AG09309 (cell line): Measurements from ENCODE around the gene CPSF7.

ENCODE experiments used
- DNase-seq: peaks from one replicate; pipeline ENCODE4 v3.0.0-alpha.2; 2010; ENCODE audit warnings: low read depth
- H3K4me3 ChIP-seq: 2 replicates; pipeline ENCODE4 v1.5.1; 2011; ENCODE audit warnings: mild to moderate bottlenecking, low read depth, low read length, moderate library complexity; ENCODE audit not compliant: control insufficient read depth
- TF ChIP-seq, protein P1 (sequence below): IDR thresholded peaks from 2 replicates; pipeline ENCODE4 v1.5.1; 2011; ENCODE audit warnings: mild to moderate bottlenecking, low read depth, low read length, inconsistent platforms; ENCODE audit not compliant: insufficient read depth, control insufficient read depth; ENCODE audit errors: missing control alignments

The CPSF7 gene

DNA sequence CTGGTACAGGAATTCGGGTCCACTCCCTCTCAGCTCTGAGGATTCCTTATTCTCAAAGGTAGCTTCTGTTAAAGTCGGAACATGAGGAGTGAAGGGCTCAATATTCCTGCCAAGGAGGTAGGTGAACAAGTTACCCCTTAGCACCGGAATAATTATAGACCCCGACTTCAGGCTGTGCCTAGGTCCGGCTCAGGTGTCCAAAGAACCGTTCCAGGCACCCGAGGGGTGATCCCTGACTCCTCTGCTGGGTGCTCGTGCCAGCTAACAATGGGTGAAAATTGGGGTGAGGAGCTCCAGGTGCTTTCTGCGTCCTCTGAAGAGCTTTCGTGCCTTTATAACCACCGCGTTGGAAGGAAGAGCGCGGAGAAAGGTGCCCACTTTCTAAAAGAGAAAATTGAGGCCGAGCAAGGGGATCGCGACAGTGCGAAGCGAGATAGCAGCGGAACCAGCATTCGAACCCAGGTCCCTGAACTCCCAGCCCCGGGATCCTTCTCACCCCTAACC is 68.5 kb downstream of the CPSF7 start:
- DNase-seq: no peak
- peak overlapping the region; percentile 80 for H3K4me3 ChIP-seq
- TF ChIP-seq, protein P1, sequence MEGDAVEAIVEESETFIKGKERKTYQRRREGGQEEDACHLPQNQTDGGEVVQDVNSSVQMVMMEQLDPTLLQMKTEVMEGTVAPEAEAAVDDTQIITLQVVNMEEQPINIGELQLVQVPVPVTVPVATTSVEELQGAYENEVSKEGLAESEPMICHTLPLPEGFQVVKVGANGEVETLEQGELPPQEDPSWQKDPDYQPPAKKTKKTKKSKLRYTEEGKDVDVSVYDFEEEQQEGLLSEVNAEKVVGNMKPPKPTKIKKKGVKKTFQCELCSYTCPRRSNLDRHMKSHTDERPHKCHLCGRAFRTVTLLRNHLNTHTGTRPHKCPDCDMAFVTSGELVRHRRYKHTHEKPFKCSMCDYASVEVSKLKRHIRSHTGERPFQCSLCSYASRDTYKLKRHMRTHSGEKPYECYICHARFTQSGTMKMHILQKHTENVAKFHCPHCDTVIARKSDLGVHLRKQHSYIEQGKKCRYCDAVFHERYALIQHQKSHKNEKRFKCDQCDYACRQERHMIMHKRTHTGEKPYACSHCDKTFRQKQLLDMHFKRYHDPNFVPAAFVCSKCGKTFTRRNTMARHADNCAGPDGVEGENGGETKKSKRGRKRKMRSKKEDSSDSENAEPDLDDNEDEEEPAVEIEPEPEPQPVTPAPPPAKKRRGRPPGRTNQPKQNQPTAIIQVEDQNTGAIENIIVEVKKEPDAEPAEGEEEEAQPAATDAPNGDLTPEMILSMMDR: no peak

DNA sequence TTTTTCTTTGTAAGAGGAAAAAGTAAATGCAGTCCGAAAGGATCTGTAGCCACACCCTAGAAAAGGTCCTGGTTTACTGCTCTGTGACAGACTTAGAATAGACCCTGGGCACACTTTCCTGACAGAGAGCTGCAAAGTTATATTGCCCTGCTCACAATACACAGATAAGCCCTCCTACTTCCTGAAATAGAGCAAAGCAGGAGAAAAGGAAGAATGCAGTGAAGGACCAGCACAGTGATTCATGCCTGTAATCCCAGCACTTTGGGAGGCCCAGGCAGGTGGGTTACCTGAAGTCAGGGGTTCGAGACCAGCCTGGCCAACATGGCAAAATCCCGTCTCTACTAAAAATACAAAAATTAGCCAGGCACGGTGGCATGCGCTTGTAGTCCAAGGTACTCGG is 70.3 kb downstream of the CPSF7 start:
- DNase-seq: no peak
- TF ChIP-seq, protein P1: no peak
- no peak overlapping the region for H3K4me3 ChIP-seq

DNA sequence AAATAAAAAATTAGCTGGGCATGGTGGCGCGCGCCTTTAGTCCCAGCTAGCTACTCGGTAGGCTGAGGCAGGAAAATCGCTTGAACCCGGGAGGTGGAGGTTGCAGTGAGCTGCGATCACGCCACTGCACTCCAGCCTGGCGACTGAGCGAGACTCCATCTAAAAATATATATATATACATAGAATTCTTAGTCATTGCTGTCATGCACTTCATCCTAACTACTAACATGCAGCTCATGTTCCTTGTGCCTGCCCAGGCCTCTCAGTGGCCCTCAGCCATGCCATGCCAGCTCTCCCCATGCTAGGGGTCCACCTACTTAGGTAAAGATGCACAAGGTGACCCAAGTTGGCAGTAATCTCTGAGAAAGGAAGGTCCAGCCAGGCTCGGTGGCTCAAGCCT is 71.2 kb downstream of the CPSF7 start:
- no peak for DNase-seq
- TF ChIP-seq, protein P1: no peak
- H3K4me3 ChIP-seq: no peak overlapping the region

DNA sequence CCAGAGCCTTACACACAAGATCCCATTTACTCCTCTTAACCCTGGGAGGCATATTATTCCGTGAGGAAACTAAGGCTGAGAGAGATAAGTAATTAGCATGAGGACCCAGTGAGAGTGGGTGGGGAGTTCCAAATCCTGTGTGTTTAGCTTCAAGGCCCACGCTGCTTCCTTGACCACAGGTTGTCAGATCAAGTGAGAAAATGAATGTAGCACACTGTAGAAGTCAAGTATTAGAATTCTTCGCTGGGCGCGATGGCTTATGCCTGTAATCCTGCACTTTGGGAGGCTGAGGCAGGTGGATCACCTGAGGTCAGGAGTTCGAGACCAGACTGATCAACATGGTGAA is 71.9 kb downstream of the CPSF7 start:
- no peak for DNase-seq
- TF ChIP-seq, protein P1: no peak
- no peak overlapping the region for H3K4me3 ChIP-seq

DNA sequence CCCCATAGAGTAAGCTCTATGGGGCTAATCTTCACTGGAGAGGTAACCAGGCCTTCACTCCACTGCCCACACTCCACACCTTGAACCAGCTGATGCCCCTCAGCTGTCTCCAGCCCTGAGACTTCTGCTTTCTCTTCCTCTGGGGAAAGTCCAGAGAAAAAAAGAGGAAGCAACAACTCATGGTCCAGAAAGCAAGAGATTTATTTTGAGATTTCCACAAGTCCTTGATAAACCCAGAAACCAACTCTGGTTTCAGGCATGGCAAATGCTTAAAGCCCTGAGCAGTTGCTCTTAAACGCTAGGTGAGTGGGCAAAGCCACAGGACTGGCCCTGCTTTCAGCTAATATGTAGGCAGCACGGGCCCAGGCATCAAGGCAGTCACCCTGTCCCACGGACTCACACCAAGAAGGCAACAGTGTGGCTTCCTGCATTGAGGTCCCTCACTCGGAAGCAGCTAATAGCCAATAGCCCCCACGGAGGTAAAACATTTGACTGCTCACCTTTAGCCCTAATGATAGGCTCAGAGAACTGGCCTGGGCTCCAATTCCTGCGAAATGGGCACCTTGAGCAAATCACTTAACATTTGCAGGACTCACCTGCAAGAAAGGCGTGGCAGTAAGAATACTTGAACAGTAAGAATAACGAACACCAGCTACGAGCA is 72.4 kb downstream of the CPSF7 start:
- no peak for DNase-seq
- TF ChIP-seq, protein P1: no peak
- H3K4me3 ChIP-seq: no peak overlapping the region

DNA sequence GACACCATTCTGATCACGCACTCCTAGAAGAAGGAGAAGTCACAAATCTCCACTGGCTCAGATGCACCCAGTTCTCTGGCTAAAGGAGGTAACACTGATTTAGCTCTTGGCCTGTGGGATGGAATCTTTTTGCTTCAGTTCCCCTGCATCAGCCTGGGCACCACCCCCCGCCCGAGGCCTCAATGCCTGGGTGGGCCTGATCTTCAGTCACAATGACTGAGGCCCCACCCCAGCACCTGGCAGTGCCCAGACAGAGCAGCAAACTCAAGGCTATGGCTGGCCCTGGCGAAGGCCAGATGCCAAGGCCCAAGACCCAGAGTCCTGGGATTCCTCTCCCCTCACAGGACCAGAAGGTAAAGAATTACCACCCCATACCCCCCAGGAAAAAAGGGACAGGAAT is 73.1 kb downstream of the CPSF7 start:
- no peak overlapping the region for H3K4me3 ChIP-seq
- TF ChIP-seq, protein P1: no peak
- no peak for DNase-seq
